GM10266 (cell line): Measurements from ENCODE around the gene RPS2.
A peak's percentile ranks its signal among the peaks of the same experiment; 100 is the strongest.

Experiments used
- DNase-seq: peaks from one replicate; pipeline ENCODE4 v3.0.0; 2012; ENCODE audit errors: extremely low spot score
- CTCF ChIP-seq: IDR thresholded peaks from 2 replicates; pipeline ENCODE4 v1.5.1; 2012; ENCODE audit warnings: mild to moderate bottlenecking, low read depth; ENCODE audit not compliant: control insufficient read depth, insufficient read depth; ENCODE audit errors: missing control alignments

Gene RPS2

GRCh38 chr16:1990351-1991134 lies 25.9 kb upstream of the RPS2 start:
- DNase-seq = peak; percentile 68
- no peak for TF ChIP-seq CTCF

- no peak for TF ChIP-seq CTCF
- DNase-seq = no peak
Observed at GRCh38 chr16:1990101-1990350, 25.4 kb upstream of the RPS2 start.

- DNase-seq = peak; percentile 68
- no peak for TF ChIP-seq CTCF
Observed at GRCh38 chr16:1989209-1990100, 24.8 kb upstream of the RPS2 start, which contains the start of gene SYNGR3. Gene SYNGR3, plus strand, starts transcription at chr16:1989970. Its CDS starts 133 bp downstream, at chr16:1990103.

GRCh38 chr16:1987198-1987597 lies 22.6 kb upstream of the RPS2 start:
- TF ChIP-seq CTCF = no peak
- DNase-seq = no peak

- TF ChIP-seq CTCF = no peak
- no peak for DNase-seq
Observed at GRCh38 chr16:1985466-1986150, 21.0 kb upstream of the RPS2 start.

- no peak for TF ChIP-seq CTCF
- DNase-seq = no peak
Observed at GRCh38 chr16:1984347-1985225, 20.0 kb upstream of the RPS2 start.
